Natural killer cell (primary cell): ENCODE measurements around the gene PTPRT. TPM values are rescaled to one million over a fixed set of nuclear protein-coding genes. Genes with fewer than 3 reads are reported as not detected.

ENCODE experiments used
- ATAC-seq, 3 donors: fragments of 150-1000 bp in 2 of 3; fragments of 200-7000 bp in 1 of 3; cut with Tn5 transposase; 1 replicate in 1 of 3; 2 replicates in 2 of 3; pipeline ENCODE4 v1.10.0; 2021; ENCODE audit warnings: mild to moderate bottlenecking in 2 of 3, moderate library complexity in 2 of 3
- DNase-seq, 2 donors: peaks; one replicate each; pipeline versions ENCODE4 v3.0.0 to v3.0.0-alpha.2; 2013 to 2021; ENCODE audit warnings: mixed read lengths in 1 of 2
- H3K27ac ChIP-seq: one replicate; pipeline ENCODE4 v1.5.1; 2013; ENCODE audit warnings: mild to moderate bottlenecking, low read length
- H3K27me3 ChIP-seq: one replicate; pipeline ENCODE4 v1.6.1; 2013; ENCODE audit warnings: low read length; ENCODE audit not compliant: control insufficient read depth, insufficient read depth
- H3K36me3 ChIP-seq: one replicate; pipeline ENCODE4 v1.6.1; 2013; ENCODE audit warnings: low read length; ENCODE audit not compliant: control insufficient read depth, insufficient read depth
- H3K4me1 ChIP-seq: one replicate; pipeline ENCODE4 v1.6.1; 2013; ENCODE audit warnings: low read length; ENCODE audit not compliant: control insufficient read depth, insufficient read depth
- H3K4me3 ChIP-seq: one replicate; pipeline ENCODE4 v1.5.1; 2013; ENCODE audit warnings: low read length
- H3K9me3 ChIP-seq: one replicate; pipeline ENCODE4 v1.6.1; 2013; ENCODE audit warnings: low read length; ENCODE audit not compliant: control insufficient read depth, insufficient read depth
- H3K27ac Mint-ChIP-seq, 2 donors: one replicate each; pipeline ENCODE4 v1.8.0; 2022; ENCODE audit warnings: mild to moderate bottlenecking in 2 of 2, mixed read lengths in 2 of 2, moderate library complexity in 1 of 2
- H3K27me3 Mint-ChIP-seq, 2 donors: one replicate each; pipeline ENCODE4 v1.8.0; 2022; ENCODE audit warnings: low read depth in 2 of 2, mixed read lengths in 2 of 2
- H3K36me3 Mint-ChIP-seq: one replicate; pipeline ENCODE4 v1.8.0; 2022; ENCODE audit warnings: mixed read lengths
- H3K4me1 Mint-ChIP-seq, 2 donors: one replicate each; pipeline ENCODE4 v1.8.0; 2022; ENCODE audit warnings: mixed read lengths in 2 of 2
- H3K4me3 Mint-ChIP-seq: one replicate; pipeline ENCODE4 v1.8.0; 2022; ENCODE audit warnings: mild to moderate bottlenecking, moderate library complexity, mixed read lengths
- H3K9me3 Mint-ChIP-seq, 2 donors: one replicate each; pipeline ENCODE4 v1.8.0; 2022; ENCODE audit warnings: mixed read lengths in 2 of 2
- WGBS: methylation state at CpG from one replicate; pipeline ENCODE4 v1.1.7; 2013; ENCODE audit warnings: missing lambda C conversion rate; ENCODE audit not compliant: insufficient coverage; 5-methylcytosine and 5-hydroxymethylcytosine counted together
- intact Hi-C: fragments of 100-400 bp; cut with micrococcal nuclease; formaldehyde crosslinking; loops from one replicate; pipeline ENCODE4 v1.14.2; 2022
- total RNA-seq, 4 donors: library from RNA; stranded (reverse); fragments of 120-200 nt in 1 of 4; gene quantifications; one replicate each; pipeline versions ENCODE4 v1.2.3 to v1.2.4, GENCODE V29; 2013 to 2022
- TF ChIP-seq, protein P1 (sequence below): fragments of 200-600 bp; IDR thresholded peaks from one replicate; pipeline ENCODE4 v1.8.0; 2022; ENCODE audit warnings: antibody characterized with exemption

PTPRT gene
- total RNA-seq, 3 donors from 2014 or later (not counting 1 experiment from before 2014, with no cell fraction given), result not detected

DNA sequence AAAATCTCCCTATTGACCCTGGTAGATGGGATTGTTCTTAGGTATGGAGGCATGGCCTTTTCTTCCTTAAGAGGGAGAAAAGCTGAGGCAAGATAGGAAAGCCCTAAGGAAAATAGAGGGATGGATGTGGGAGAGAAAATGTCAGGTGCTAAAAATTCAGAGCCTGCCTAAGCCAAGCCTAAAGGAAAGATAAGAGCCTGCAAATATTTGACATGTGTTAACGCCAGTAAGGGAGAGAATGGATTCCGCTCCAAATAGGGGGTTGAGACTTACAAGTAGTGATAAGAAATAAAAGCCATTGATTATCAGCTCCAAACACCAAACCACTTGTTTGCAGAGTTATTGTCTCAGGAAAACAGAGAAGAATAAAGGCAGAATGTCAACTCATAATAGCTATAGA, 533.6 kb downstream of the PTPRT start:
- Histone ChIP-seq H3K4me3 (no peak overlapping the region), H3K27me3 (no peaks in the 10 kb centered on the region), H3K27ac (no peak overlapping the region), H3K36me3 (no peaks in the 10 kb centered on the region), H3K4me1 (no peaks in the 10 kb centered on the region), H3K9me3 (no peaks in the 10 kb centered on the region)
- Mint-ChIP-seq H3K27ac (no peak overlapping the region), H3K36me3 (no peaks in the 10 kb centered on the region), H3K9me3 (peaks cover 6 to 9% of the 10 kb centered on the region in 2 donors), H3K4me3 (no peak overlapping the region), H3K4me1 (no peaks in the 10 kb centered on the region), H3K27me3 (no peaks in the 10 kb centered on the region)
- 80% methylated on average over 1 of the region's 2 CpGs for WGBS
- TF ChIP-seq, protein P1, sequence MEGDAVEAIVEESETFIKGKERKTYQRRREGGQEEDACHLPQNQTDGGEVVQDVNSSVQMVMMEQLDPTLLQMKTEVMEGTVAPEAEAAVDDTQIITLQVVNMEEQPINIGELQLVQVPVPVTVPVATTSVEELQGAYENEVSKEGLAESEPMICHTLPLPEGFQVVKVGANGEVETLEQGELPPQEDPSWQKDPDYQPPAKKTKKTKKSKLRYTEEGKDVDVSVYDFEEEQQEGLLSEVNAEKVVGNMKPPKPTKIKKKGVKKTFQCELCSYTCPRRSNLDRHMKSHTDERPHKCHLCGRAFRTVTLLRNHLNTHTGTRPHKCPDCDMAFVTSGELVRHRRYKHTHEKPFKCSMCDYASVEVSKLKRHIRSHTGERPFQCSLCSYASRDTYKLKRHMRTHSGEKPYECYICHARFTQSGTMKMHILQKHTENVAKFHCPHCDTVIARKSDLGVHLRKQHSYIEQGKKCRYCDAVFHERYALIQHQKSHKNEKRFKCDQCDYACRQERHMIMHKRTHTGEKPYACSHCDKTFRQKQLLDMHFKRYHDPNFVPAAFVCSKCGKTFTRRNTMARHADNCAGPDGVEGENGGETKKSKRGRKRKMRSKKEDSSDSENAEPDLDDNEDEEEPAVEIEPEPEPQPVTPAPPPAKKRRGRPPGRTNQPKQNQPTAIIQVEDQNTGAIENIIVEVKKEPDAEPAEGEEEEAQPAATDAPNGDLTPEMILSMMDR, result no peak
- ATAC-seq, result no peak
- intact Hi-C loops, result no loop called here
- no peak for DNase-seq

DNA sequence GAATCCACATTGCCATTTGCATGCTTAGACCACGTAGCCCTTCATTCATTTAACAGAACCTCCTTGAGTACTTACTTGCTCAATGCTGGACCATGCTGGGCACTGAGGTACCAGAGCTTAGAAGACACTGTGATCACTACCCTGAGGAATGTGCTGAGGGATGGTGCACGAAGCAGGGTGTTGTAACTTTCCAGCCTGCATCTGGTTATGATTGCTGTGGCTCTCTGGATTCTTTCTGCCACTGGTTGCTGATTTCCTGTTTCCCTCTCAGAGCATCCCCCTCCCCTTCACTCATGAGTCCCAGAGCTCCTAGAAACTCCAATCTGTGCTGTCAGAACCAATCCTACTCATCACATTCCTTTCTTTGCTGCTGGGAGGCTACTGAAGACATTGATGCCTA, 537.4 kb downstream of the PTPRT start:
- intact Hi-C loops, result no loop called here
- Mint-ChIP-seq H3K9me3 (peaks cover 5 to 7% of the 10 kb centered on the region in 2 donors), H3K27ac (no peak overlapping the region), H3K27me3 (no peaks in the 10 kb centered on the region), H3K36me3 (no peaks in the 10 kb centered on the region), H3K4me1 (no peaks in the 10 kb centered on the region), H3K4me3 (no peak overlapping the region)
- Histone ChIP-seq H3K4me1 (no peaks in the 10 kb centered on the region), H3K27ac (no peak overlapping the region), H3K36me3 (no peaks in the 10 kb centered on the region), H3K4me3 (no peak overlapping the region), H3K27me3 (no peaks in the 10 kb centered on the region), H3K9me3 (no peaks in the 10 kb centered on the region)
- DNase-seq, result no peak
- ATAC-seq, result no peak
- TF ChIP-seq, protein P1, result no peak
- WGBS, result 43% methylated on average over 2 of the region's 2 CpGs

DNA sequence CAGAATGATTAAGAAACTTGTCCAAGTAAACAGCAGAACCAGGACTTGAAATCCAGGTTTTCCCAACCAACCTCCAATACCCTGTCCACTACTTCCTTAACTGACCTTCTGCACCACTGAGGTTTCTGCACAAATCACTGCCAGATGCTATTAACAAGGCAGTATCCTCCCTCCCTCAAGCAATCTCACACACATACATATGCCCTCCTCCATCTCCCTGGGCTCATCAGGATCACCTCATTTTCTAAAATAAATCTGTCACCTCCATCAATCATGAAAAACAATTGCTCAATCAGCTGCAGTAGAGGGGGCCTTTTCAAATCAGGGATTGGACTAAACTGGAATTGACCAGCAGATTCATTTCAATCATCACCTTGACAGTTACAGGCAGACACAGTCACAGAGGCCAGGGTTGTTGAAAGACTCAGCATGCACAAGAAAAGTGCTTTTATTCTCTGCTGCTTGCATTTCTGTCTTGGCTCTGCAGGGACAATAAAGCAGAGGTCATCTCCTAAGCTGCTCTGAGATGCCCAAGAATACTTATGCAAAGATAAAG, 539.4 kb downstream of the PTPRT start:
- H3K36me3 Mint-ChIP-seq, result no peaks in the 10 kb centered on the region

DNA sequence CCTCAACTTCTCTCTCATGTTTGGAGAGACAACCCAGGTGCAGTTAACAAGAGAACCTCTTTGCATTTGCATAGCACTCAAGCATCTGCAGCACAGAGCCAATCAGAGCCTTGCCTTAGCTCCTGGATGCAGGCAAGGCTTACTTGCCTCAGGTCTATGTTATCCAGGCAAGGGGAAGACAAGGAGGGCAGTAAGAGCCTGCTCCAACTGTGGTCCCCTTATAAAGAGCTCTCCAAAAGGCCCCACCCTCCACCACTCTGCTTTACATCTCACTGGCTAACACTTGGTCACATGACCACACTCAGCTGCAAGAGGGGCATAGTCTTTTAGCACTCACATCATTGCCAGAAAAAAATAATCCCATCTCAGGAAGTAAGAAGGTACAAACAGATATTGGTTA, 540.0 kb downstream of the PTPRT start:
- Mint-ChIP-seq H3K4me3 (no peak overlapping the region), H3K27ac (no peak overlapping the region), H3K27me3 (no peaks in the 10 kb centered on the region), H3K9me3 (peaks cover 3 to 6% of the 10 kb centered on the region in 2 donors), H3K4me1 (no peaks in the 10 kb centered on the region), H3K36me3 (no peaks in the 10 kb centered on the region)
- DNase-seq (no peak), ATAC-seq (no peak)
- Histone ChIP-seq H3K4me3 (no peak overlapping the region), H3K4me1 (no peaks in the 10 kb centered on the region), H3K36me3 (no peaks in the 10 kb centered on the region), H3K27me3 (no peaks in the 10 kb centered on the region), H3K9me3 (no peaks in the 10 kb centered on the region), H3K27ac (no peak overlapping the region)
- intact Hi-C loops, result no loop called here
- TF ChIP-seq, protein P1, result no peak

More for the DNA sequence above, 539.4 kb downstream of the PTPRT start:
- no peaks in the 10 kb centered on the region for H3K4me1 ChIP-seq
- H3K4me3 ChIP-seq, result no peak overlapping the region
- H3K4me3 Mint-ChIP-seq, result no peak overlapping the region
- no peaks in the 10 kb centered on the region for H3K36me3 ChIP-seq
- H3K9me3 Mint-ChIP-seq, result peaks cover 2 to 4% of the 10 kb centered on the region in 2 donors
- H3K9me3 ChIP-seq, result no peaks in the 10 kb centered on the region
- DNase-seq, result no peak
- H3K27ac ChIP-seq, result no peak overlapping the region
- H3K27me3 Mint-ChIP-seq, result no peaks in the 10 kb centered on the region
- no peak overlapping the region for H3K27ac Mint-ChIP-seq
- ATAC-seq, result no peak
- intact Hi-C loops, result no loop called here
- H3K4me1 Mint-ChIP-seq, result no peaks in the 10 kb centered on the region
- H3K27me3 ChIP-seq, result no peaks in the 10 kb centered on the region
- TF ChIP-seq, protein P1, result no peak
